Stimulated activated CD4-positive, alpha-beta T cell treated with anti-CD3 and anti-CD28 coated beads, TNF-alpha, amount 100 ng/mL, for 1 hour (primary cell): Measurements from ENCODE around the gene KHDC3L.
"Not testable (repeated sequence)": the region's sequence is repeated elsewhere in the genome, so short reads cannot be mapped to it uniquely, and the experiment has no call there.

ENCODE experiments used
- DNase-seq, 3 donors: peaks; one replicate each; pipeline ENCODE4 v3.0.0-alpha.2; 2020; ENCODE audit warnings: low read depth in 3 of 3, low spot score in 1 of 3

KHDC3L gene

GRCh38 chr6:73369157-73369556, 6.7 kb downstream of the KHDC3L start:
- no peak for DNase-seq

GRCh38 chr6:73369563-73369962, 7.1 kb downstream of the KHDC3L start, which contains the start of gene OOEP:
Gene OOEP, minus strand, starts transcription at chr6:73369897. Its CDS starts 105 bp downstream, at chr6:73369792.
- no peak for DNase-seq

- no peak for DNase-seq
Measured at GRCh38 chr6:73371984-73372383, 9.5 kb downstream of the KHDC3L start.

- DNase-seq = no peak
Measured at GRCh38 chr6:73372516-73372915, 10.1 kb downstream of the KHDC3L start.

- no peak for DNase-seq
Measured at GRCh38 chr6:73375216-73375615, 12.8 kb downstream of the KHDC3L start.

GRCh38 chr6:73377225-73377624, 14.8 kb downstream of the KHDC3L start:
- DNase-seq = no peak

- DNase-seq = not testable (repeated sequence)
Measured at GRCh38 chr6:73381531-73381930, 19.1 kb downstream of the KHDC3L start.

- DNase-seq = no peak
Measured at GRCh38 chr6:73382462-73383113, 20.1 kb downstream of the KHDC3L start.

- DNase-seq = no peak
Measured at GRCh38 chr6:73388433-73388799, 26.0 kb downstream of the KHDC3L start.

GRCh38 chr6:73388800-73389512, 26.5 kb downstream of the KHDC3L start:
- DNase-seq = peak in 2 of 3 donors; percentile 11 to 13

- DNase-seq = no peak
Measured at GRCh38 chr6:73389854-73390253, 27.4 kb downstream of the KHDC3L start.

GRCh38 chr6:73391675-73392074, 29.2 kb downstream of the KHDC3L start:
- no peak for DNase-seq

GRCh38 chr6:73392188-73392587, 29.7 kb downstream of the KHDC3L start:
- DNase-seq = not testable (repeated sequence)

GRCh38 chr6:73393278-73393677, 30.8 kb downstream of the KHDC3L start:
- DNase-seq = no peak

- peak in 1 of 3 donors; percentile 10 for DNase-seq
Measured at GRCh38 chr6:73394577-73395354, 32.3 kb downstream of the KHDC3L start, which contains the start of gene DDX43. Gene DDX43, plus strand, starts transcription at chr6:73394828. Its CDS starts 78 bp downstream, at chr6:73394906.

GRCh38 chr6:73395875-73396274, 33.4 kb downstream of the KHDC3L start:
- no peak for DNase-seq

- DNase-seq = no peak
Measured at GRCh38 chr6:73400656-73401055, 38.2 kb downstream of the KHDC3L start.

- no peak for DNase-seq
Measured at GRCh38 chr6:73409395-73409794, 46.9 kb downstream of the KHDC3L start.

- DNase-seq = no peak
Measured at GRCh38 chr6:73413102-73413501, 50.6 kb downstream of the KHDC3L start.
